SU-DHL-6 (cell line): ENCODE measurements around the gene LSP1.

ENCODE experiments used
- CTCF ChIP-seq: fragments of 200-600 bp; sonication (generic); IDR thresholded peaks from one replicate; pipeline ENCODE4 v1.5.1; 2017; ENCODE audit warnings: antibody characterized with exemption, mild to moderate bottlenecking, low read length, moderate library complexity; ENCODE audit not compliant: insufficient read depth, poor library complexity, severe bottlenecking
- EZH2phosphoT487 ChIP-seq: fragments of 200-600 bp; sonication (generic), shearing (Covaris generic); conservative IDR thresholded peaks from 2 replicates; pipeline ENCODE4 v1.6.1; 2018; ENCODE audit warnings: mild to moderate bottlenecking, antibody characterized with exemption, low read length, moderate library complexity, mixed read lengths

- no peak for TF ChIP-seq CTCF
- TF ChIP-seq EZH2phosphoT487, result no peak
These were observed 4.8 kb upstream of the LSP1 start for GRCh38 chr11:1847926-1848639.
